Activated B cell treated with CpG ODN at 0.5 μM for 24 hours (primary cell): Measurements from ENCODE around the gene CNBP. TPM values are rescaled to one million over a fixed set of nuclear protein-coding genes. Genes with fewer than 3 reads are reported as not detected.

ENCODE experiments used
- ATAC-seq: fragments of 200-7000 bp; cut with Tn5 transposase; one replicate; pipeline ENCODE4 v1.10.0; 2021; ENCODE audit warnings: low read depth, mild to moderate bottlenecking, moderate library complexity
- CTCF ChIA-PET: fragments of 350-600 bp; sonication (Branson Sonifier 250); formaldehyde crosslinking; loops from one replicate; lab custom pipeline; 2021; ENCODE audit warnings: antibody characterized with exemption; lab: Charles Lee
- POLR2A ChIA-PET: fragments of 350-600 bp; sonication (Branson Sonifier 250); formaldehyde crosslinking; loops from one replicate; lab custom pipeline; 2021; ENCODE audit warnings: antibody characterized with exemption; lab: Charles Lee
- DNase-seq: peaks from one replicate; pipeline ENCODE4 v3.0.0; 2022
- H3K27ac Mint-ChIP-seq: one replicate; pipeline ENCODE4 v1.8.0; 2020; ENCODE audit warnings: mixed read lengths
- H3K27me3 Mint-ChIP-seq: one replicate; pipeline ENCODE4 v1.8.0; 2021; ENCODE audit warnings: mixed read lengths
- H3K36me3 Mint-ChIP-seq: one replicate; pipeline ENCODE4 v1.8.0; 2021; ENCODE audit warnings: low read depth, mixed read lengths
- H3K4me1 Mint-ChIP-seq: one replicate; pipeline ENCODE4 v1.8.0; 2021; ENCODE audit warnings: mixed read lengths
- H3K4me3 Mint-ChIP-seq: one replicate; pipeline ENCODE4 v1.8.0; 2020; ENCODE audit warnings: mild to moderate bottlenecking, mixed read lengths
- H3K9me3 Mint-ChIP-seq: one replicate; pipeline ENCODE4 v1.8.0; 2020; ENCODE audit warnings: mixed read lengths
- CTCF ChIP-seq: fragments of 200-600 bp; IDR thresholded peaks from one replicate; pipeline ENCODE4 v1.8.0; 2022; ENCODE audit warnings: antibody characterized with exemption, mild to moderate bottlenecking
- intact Hi-C: fragments of 100-400 bp; cut with micrococcal nuclease; formaldehyde crosslinking; loops from one replicate; pipeline ENCODE4 v1.15.1; 2024
- total RNA-seq: library from RNA; stranded (reverse); gene quantifications from 2 replicates; pipeline ENCODE4 v1.2.3, GENCODE V29; 2022

CNBP gene
- total RNA-seq, 1 donor from 2014 or later = 281 TPM

- H3K4me1 Mint-ChIP-seq = peaks cover 53% of the 10 kb centered on the region
- POLR2A ChIA-PET = interaction anchor here (0.6 to 5.7 kb wide), 23 partner anchors 7 to 991 kb away, joined by 3 to 39 read pairs (median 5); partner anchors contain the start of genes ACAD9, CNBP, COPG1 and HMCES
Observed at GRCh38 chr3:129121016-129121791, 62.5 kb downstream of the CNBP start.

GRCh38 chr3:129120254-129121004, 63.3 kb downstream of the CNBP start:
- intact Hi-C loops = loop anchor here (1.0 to 5.0 kb wide), 13 partner anchors 41 to 992 kb away; partner anchors contain the start of genes COPG1, HMCES, ISY1 and MBD4
- Mint-ChIP-seq H3K27ac (peak overlapping the region; percentile 86), H3K27me3 (no peaks in the 10 kb centered on the region), H3K9me3 (no peaks in the 10 kb centered on the region), H3K4me3 (peak overlapping the region; percentile 87), H3K36me3 (peaks cover 18% of the 10 kb centered on the region), H3K4me1 (peaks cover 54% of the 10 kb centered on the region)
- ATAC-seq (peak; percentile 65), DNase-seq (peak; percentile 72)
- POLR2A ChIA-PET = interaction anchor here (0.6 to 5.7 kb wide), 18 partner anchors 8 to 992 kb away, joined by 3 to 39 read pairs (median 9); partner anchors contain the start of genes ACAD9, CNBP and COPG1
- CTCF ChIA-PET = interaction anchor here (1.0 to 3.7 kb wide), 5 partner anchors 42 to 196 kb away, joined by 3 to 21 read pairs (median 5); a partner anchor contains a TSS
- no peak for TF ChIP-seq CTCF

More at GRCh38 chr3:129121016-129121791, 62.5 kb downstream of the CNBP start:
- Mint-ChIP-seq H3K27me3 (no peaks in the 10 kb centered on the region), H3K27ac (peak overlapping the region; percentile 86), H3K4me3 (peak overlapping the region; percentile 87), H3K9me3 (no peaks in the 10 kb centered on the region), H3K36me3 (peaks cover 15% of the 10 kb centered on the region)
- DNase-seq (no peak), ATAC-seq (peak; percentile 22)
- no peak for TF ChIP-seq CTCF
- intact Hi-C loops = loop anchor here (2.0 to 5.0 kb wide), 8 partner anchors 94 to 991 kb away; partner anchors contain the start of genes COPG1, HMCES and MBD4
- CTCF ChIA-PET = interaction anchor here (0.7 to 3.7 kb wide), 7 partner anchors 41 to 195 kb away, joined by 3 to 21 read pairs (median 3); a partner anchor contains a TSS

GRCh38 chr3:129119365-129120100, 64.2 kb downstream of the CNBP start:
- ATAC-seq (no peak), DNase-seq (no peak)
- H3K27ac Mint-ChIP-seq = peak overlapping the region; percentile 86
- H3K36me3 Mint-ChIP-seq = peaks cover 18% of the 10 kb centered on the region
- H3K4me1 Mint-ChIP-seq = peaks cover 53% of the 10 kb centered on the region
- no peak for TF ChIP-seq CTCF
- H3K9me3 Mint-ChIP-seq = no peaks in the 10 kb centered on the region
- intact Hi-C loops = loop anchor here (1.0 to 5.0 kb wide), 13 partner anchors 42 to 993 kb away; partner anchors contain the start of genes COPG1, HMCES, ISY1 and MBD4
- peak overlapping the region; percentile 87 for H3K4me3 Mint-ChIP-seq
- CTCF ChIA-PET = interaction anchor here (1.4 to 3.7 kb wide), 3 partner anchors 67 to 149 kb away, joined by 5 to 21 read pairs (median 13); no protein-coding TSS in a partner anchor
- POLR2A ChIA-PET = interaction anchor here (2.2 to 5.7 kb wide), 3 partner anchors 43 to 66 kb away, joined by 9 to 39 read pairs (median 15); partner anchors contain the start of gene CNBP
- H3K27me3 Mint-ChIP-seq = no peaks in the 10 kb centered on the region

- DNase-seq (no peak), ATAC-seq (no peak)
- no peaks in the 10 kb centered on the region for H3K27me3 Mint-ChIP-seq
- peaks cover 18% of the 10 kb centered on the region for H3K36me3 Mint-ChIP-seq
- no peak for TF ChIP-seq CTCF
- H3K4me3 Mint-ChIP-seq = peak overlapping the region; percentile 20
- peaks cover 52% of the 10 kb centered on the region for H3K4me1 Mint-ChIP-seq
- intact Hi-C loops = no loop called here
- H3K9me3 Mint-ChIP-seq = no peaks in the 10 kb centered on the region
- CTCF ChIA-PET = interaction anchor here (1.4 to 1.6 kb wide), 2 partner anchors 65 to 148 kb away, joined by 4 to 5 read pairs; no protein-coding TSS in a partner anchor
- H3K27ac Mint-ChIP-seq = peak overlapping the region; percentile 86
- POLR2A ChIA-PET = interaction anchor here (1.0 to 5.7 kb wide), 3 partner anchors 16 to 64 kb away, joined by 3 to 39 read pairs (median 5); partner anchors contain the start of gene CNBP
Observed at GRCh38 chr3:129118745-129119144, 65.0 kb downstream of the CNBP start.

Other genes with a start within 250 kb of the CNBP start
- gene CFAP92, start 189.8 kb downstream of the CNBP start, total RNA-seq = not detected in 2 replicates
- gene EFCC1, start 182.6 kb downstream of the CNBP start, total RNA-seq = not detected in 2 replicates
- not detected in 2 replicates for gene GP9, start 123.1 kb downstream of the CNBP start, total RNA-seq
- 9.8 and 12.8 TPM in 2 replicates for gene RAB43, start 62.1 kb downstream of the CNBP start, total RNA-seq
- 47.7 and 52.9 TPM in 2 replicates for gene ISY1, start 22.8 kb downstream of the CNBP start, total RNA-seq
- 92.2 and 101 TPM in 2 replicates for gene COPG1, start 65.7 kb upstream of the CNBP start, total RNA-seq
- 31.7 and 37.2 TPM in 2 replicates for gene HMCES, start 95.0 kb upstream of the CNBP start, total RNA-seq
- 1.8 and 2.1 TPM in 2 replicates for gene EFCAB12, start 244.7 kb upstream of the CNBP start, total RNA-seq